ENCODE data around the gene PLXNA4. TPM values are rescaled to one million over a fixed set of nuclear protein-coding genes. Genes with fewer than 3 reads are reported as not detected.

The PLXNA4 gene
- total RNA-seq, 1 donor from 2014 or later = 21.7 TPM

- no peak for DNase-seq (ENCODE audit: low read depth, low spot score)
- Mint-ChIP-seq H3K4me3 (no peak overlapping the region), H3K36me3 (ENCODE audit: low read depth) (peaks cover 14% of the 10 kb centered on the region), H3K9me3 (no peaks in the 10 kb centered on the region), H3K4me1 (no peaks in the 10 kb centered on the region), H3K27me3 (ENCODE audit: low read depth) (no peaks in the 10 kb centered on the region), H3K27ac (ENCODE audit: unreplicated experiment) (no peak overlapping the region)
- TF ChIP-seq CTCF (conservative IDR thresholded peaks at IDR 0.05) = no peak
These were observed 450.2 kb downstream of the PLXNA4 start for GRCh38 chr7:132125872-132126595.

DNA sequence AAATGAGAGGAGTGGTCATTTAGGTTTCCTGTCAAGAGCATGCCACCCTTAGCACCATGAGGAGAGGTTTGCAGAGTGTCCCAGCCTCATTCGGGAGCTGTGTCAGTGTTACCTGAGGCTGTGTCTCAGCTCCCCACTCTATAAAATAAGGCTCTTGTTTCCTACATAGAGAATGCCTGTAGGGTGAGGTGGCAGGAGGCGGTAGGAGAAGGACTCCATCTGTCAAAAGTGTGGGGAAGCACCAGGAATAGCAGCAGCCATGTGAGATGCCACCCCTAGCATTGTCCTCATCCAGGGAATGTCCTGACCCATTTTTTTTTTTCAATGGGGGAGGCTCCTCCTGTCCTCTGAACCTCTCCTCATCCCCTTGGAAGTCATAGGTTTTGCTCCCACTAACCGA, 451.2 kb downstream of the PLXNA4 start:
- Mint-ChIP-seq H3K36me3 (ENCODE audit: low read depth) (peaks cover 12% of the 10 kb centered on the region), H3K4me1 (no peaks in the 10 kb centered on the region), H3K27ac (ENCODE audit: unreplicated experiment) (no peak overlapping the region), H3K4me3 (no peak overlapping the region), H3K27me3 (ENCODE audit: low read depth) (no peaks in the 10 kb centered on the region), H3K9me3 (no peaks in the 10 kb centered on the region)
- no peak for DNase-seq (ENCODE audit: low read depth, low spot score)
- TF ChIP-seq CTCF (conservative IDR thresholded peaks at IDR 0.05) = no peak

GRCh38 chr7:132124575-132124974, 451.7 kb downstream of the PLXNA4 start:
- H3K36me3 Mint-ChIP-seq (ENCODE audit: low read depth) = peaks cover 10% of the 10 kb centered on the region
- H3K27ac Mint-ChIP-seq (ENCODE audit: unreplicated experiment) = no peak overlapping the region
- no peaks in the 10 kb centered on the region for H3K4me1 Mint-ChIP-seq
- H3K27me3 Mint-ChIP-seq (ENCODE audit: low read depth) = no peaks in the 10 kb centered on the region
- no peak for DNase-seq (ENCODE audit: low read depth, low spot score)
- H3K9me3 Mint-ChIP-seq = no peaks in the 10 kb centered on the region
- no peak for TF ChIP-seq CTCF (conservative IDR thresholded peaks at IDR 0.05)
- H3K4me3 Mint-ChIP-seq = no peak overlapping the region

GRCh38 chr7:132123773-132124172, 452.5 kb downstream of the PLXNA4 start:
- Mint-ChIP-seq H3K27ac (ENCODE audit: unreplicated experiment) (no peak overlapping the region), H3K9me3 (no peaks in the 10 kb centered on the region), H3K4me3 (no peak overlapping the region), H3K4me1 (no peaks in the 10 kb centered on the region), H3K27me3 (ENCODE audit: low read depth) (no peaks in the 10 kb centered on the region), H3K36me3 (ENCODE audit: low read depth) (peaks cover 3% of the 10 kb centered on the region)
- DNase-seq (ENCODE audit: low read depth, low spot score) = no peak
- TF ChIP-seq CTCF (conservative IDR thresholded peaks at IDR 0.05) = no peak

- H3K9me3 Mint-ChIP-seq = no peaks in the 10 kb centered on the region
- H3K4me1 Mint-ChIP-seq = no peaks in the 10 kb centered on the region
- no peak for TF ChIP-seq CTCF (conservative IDR thresholded peaks at IDR 0.05)
- H3K4me3 Mint-ChIP-seq = no peak overlapping the region
- no peak for DNase-seq (ENCODE audit: low read depth, low spot score)
- H3K36me3 Mint-ChIP-seq (ENCODE audit: low read depth) = no peaks in the 10 kb centered on the region
- H3K27ac Mint-ChIP-seq (ENCODE audit: unreplicated experiment) = no peak overlapping the region
- no peaks in the 10 kb centered on the region for H3K27me3 Mint-ChIP-seq (ENCODE audit: low read depth)
These were observed 453.4 kb downstream of the PLXNA4 start for GRCh38 chr7:132122901-132123300.
